Measurements from ENCODE around the gene GRK5. TPM values are rescaled to one million over a fixed set of nuclear protein-coding genes. Genes with fewer than 3 reads are reported as not detected.

GRK5 gene
- total RNA-seq, 1 donor from 2014 or later: 4.3 TPM

DNA sequence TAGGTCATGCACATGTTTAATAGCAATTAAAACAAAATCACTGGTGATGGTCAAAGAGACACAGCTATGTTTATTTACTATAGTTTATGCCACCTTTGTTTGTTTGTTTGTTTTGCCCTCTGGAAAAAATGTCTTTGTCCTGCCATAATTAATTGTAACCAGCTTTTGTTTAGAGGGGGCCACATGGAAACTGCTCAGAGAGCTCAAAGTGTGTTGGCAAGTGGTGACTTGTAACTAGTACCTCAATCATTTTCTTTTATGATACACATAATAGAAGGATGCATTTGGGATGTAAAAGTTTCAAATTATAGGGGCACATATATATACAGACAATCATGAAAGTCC lies 40.2 kb downstream of the GRK5 start:
- Histone ChIP-seq H3K36me3 (no peaks in the 10 kb centered on the region), H2AFZ (replicated peaks) (no peak overlapping the region), H3K4me1 (peaks cover 20% of the 10 kb centered on the region), H3K27me3 (no peaks in the 10 kb centered on the region), H3K4me3 (no peak overlapping the region), H3K4me2 (no peak overlapping the region), H3K9me3 (ENCODE audit: low read depth) (no peaks in the 10 kb centered on the region), H3K79me2 (ENCODE audit: low read depth) (no peaks in the 10 kb centered on the region), H4K20me1 (ENCODE audit: low read depth) (no peaks in the 10 kb centered on the region), H3K9ac (no peak overlapping the region), H3K27ac (no peak overlapping the region), H3F3A (ENCODE audit: low read depth) (peaks cover 5% of the 10 kb centered on the region)
- Mint-ChIP-seq H3K27ac (no peak overlapping the region), H3K9me3 (no peaks in the 10 kb centered on the region), H3K4me1 (peaks cover 44% of the 10 kb centered on the region), H3K4me3 (no peak overlapping the region), H3K36me3 (no peaks in the 10 kb centered on the region), H3K27me3 (ENCODE audit: insufficient read depth, low read depth) (no peaks in the 10 kb centered on the region)
- TF ChIP-seq EZH2phosphoT487 (IDR thresholded peaks at IDR 0.05) (no peak), EZH2 (IDR thresholded peaks at IDR 0.05) (no peak)
- TF ChIP-seq, protein P1, sequence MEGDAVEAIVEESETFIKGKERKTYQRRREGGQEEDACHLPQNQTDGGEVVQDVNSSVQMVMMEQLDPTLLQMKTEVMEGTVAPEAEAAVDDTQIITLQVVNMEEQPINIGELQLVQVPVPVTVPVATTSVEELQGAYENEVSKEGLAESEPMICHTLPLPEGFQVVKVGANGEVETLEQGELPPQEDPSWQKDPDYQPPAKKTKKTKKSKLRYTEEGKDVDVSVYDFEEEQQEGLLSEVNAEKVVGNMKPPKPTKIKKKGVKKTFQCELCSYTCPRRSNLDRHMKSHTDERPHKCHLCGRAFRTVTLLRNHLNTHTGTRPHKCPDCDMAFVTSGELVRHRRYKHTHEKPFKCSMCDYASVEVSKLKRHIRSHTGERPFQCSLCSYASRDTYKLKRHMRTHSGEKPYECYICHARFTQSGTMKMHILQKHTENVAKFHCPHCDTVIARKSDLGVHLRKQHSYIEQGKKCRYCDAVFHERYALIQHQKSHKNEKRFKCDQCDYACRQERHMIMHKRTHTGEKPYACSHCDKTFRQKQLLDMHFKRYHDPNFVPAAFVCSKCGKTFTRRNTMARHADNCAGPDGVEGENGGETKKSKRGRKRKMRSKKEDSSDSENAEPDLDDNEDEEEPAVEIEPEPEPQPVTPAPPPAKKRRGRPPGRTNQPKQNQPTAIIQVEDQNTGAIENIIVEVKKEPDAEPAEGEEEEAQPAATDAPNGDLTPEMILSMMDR (IDR thresholded peaks at IDR 0.05): no peak
- no peak for DNase-seq (ENCODE audit: low spot score)

DNA sequence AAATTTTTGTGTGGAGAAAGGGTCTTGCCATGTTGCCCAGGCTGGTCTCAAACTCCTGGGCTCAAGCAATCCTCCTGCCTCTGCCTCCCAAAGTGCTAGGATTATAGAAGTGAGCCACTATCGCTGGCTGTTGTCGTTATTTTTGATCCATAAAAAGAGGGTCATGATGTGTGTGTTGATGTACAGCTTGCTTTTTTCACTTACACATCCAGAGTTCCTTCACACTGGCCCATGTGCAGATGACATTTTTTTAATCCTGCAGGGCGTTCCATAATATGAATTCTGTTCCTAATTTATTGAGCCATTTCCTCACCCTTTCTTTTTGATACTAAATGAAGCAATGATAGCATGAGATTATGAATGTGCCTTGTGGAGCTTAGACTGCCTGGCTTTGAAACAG lies 40.8 kb downstream of the GRK5 start:
- H3K4me1 Mint-ChIP-seq: peaks cover 45% of the 10 kb centered on the region
- Histone ChIP-seq H2AFZ (replicated peaks) (no peak overlapping the region), H3K9ac (no peak overlapping the region), H3K27me3 (no peaks in the 10 kb centered on the region), H3F3A (ENCODE audit: low read depth) (peaks cover 5% of the 10 kb centered on the region), H3K27ac (no peak overlapping the region), H3K36me3 (no peaks in the 10 kb centered on the region), H3K9me3 (ENCODE audit: low read depth) (no peaks in the 10 kb centered on the region), H3K4me3 (no peak overlapping the region), H3K4me1 (peaks cover 17% of the 10 kb centered on the region), H3K79me2 (ENCODE audit: low read depth) (no peaks in the 10 kb centered on the region), H3K4me2 (no peak overlapping the region), H4K20me1 (ENCODE audit: low read depth) (no peaks in the 10 kb centered on the region)
- no peak overlapping the region for H3K4me3 Mint-ChIP-seq
- H3K9me3 Mint-ChIP-seq: no peaks in the 10 kb centered on the region
- TF ChIP-seq, protein P1 (IDR thresholded peaks at IDR 0.05): no peak
- no peak for TF ChIP-seq EZH2phosphoT487 (IDR thresholded peaks at IDR 0.05)
- no peak for TF ChIP-seq EZH2 (IDR thresholded peaks at IDR 0.05)
- DNase-seq (ENCODE audit: low spot score): no peak
- H3K27me3 Mint-ChIP-seq (ENCODE audit: insufficient read depth, low read depth): no peaks in the 10 kb centered on the region
- H3K27ac Mint-ChIP-seq: no peak overlapping the region
- no peaks in the 10 kb centered on the region for H3K36me3 Mint-ChIP-seq

- no peak for DNase-seq (ENCODE audit: low spot score)
- Histone ChIP-seq H3K9me3 (ENCODE audit: low read depth) (no peaks in the 10 kb centered on the region), H3K4me1 (peaks cover 17% of the 10 kb centered on the region), H3F3A (ENCODE audit: low read depth) (peaks cover 2% of the 10 kb centered on the region), H3K36me3 (no peaks in the 10 kb centered on the region), H4K20me1 (ENCODE audit: low read depth) (no peaks in the 10 kb centered on the region), H2AFZ (replicated peaks) (no peak overlapping the region), H3K79me2 (ENCODE audit: low read depth) (no peaks in the 10 kb centered on the region), H3K4me2 (no peak overlapping the region), H3K4me3 (no peak overlapping the region), H3K27ac (no peak overlapping the region), H3K9ac (no peak overlapping the region), H3K27me3 (no peaks in the 10 kb centered on the region)
- Mint-ChIP-seq H3K36me3 (no peaks in the 10 kb centered on the region), H3K27me3 (ENCODE audit: insufficient read depth, low read depth) (peaks cover 3% of the 10 kb centered on the region), H3K4me3 (no peak overlapping the region), H3K27ac (no peak overlapping the region), H3K4me1 (peaks cover 47% of the 10 kb centered on the region), H3K9me3 (no peaks in the 10 kb centered on the region)
- no peak for TF ChIP-seq EZH2 (IDR thresholded peaks at IDR 0.05)
- no peak for TF ChIP-seq EZH2phosphoT487 (IDR thresholded peaks at IDR 0.05)
- TF ChIP-seq, protein P1 (IDR thresholded peaks at IDR 0.05): no peak
Observed at GRCh38 chr10:119248681-119249080, 41.3 kb downstream of the GRK5 start.
